ENCODE results near the gene MCF2. TPM values are rescaled to one million over a fixed set of nuclear protein-coding genes. Genes with fewer than 3 reads are reported as not detected.
A peak's percentile ranks its signal among the peaks of the same experiment; 100 is the strongest.

MCF2 gene
- total and polyA plus RNA-seq, 4 experiments from 2014 or later = 0.09 to 0.55 (median 0.47) TPM; not detected in 1

GRCh38 chrX:139559383-139560042, 148.5 kb downstream of the MCF2 start:
- ChIA-PET CTCF (ENCODE audit: partially characterized antibody) (no interaction called here), POLR2A (ENCODE audit: partially characterized antibody) (no interaction called here)

GRCh38 chrX:139554991-139555675, 152.8 kb downstream of the MCF2 start:
- Histone ChIP-seq H3K27me3 (ENCODE audit: insufficient read depth, low read length) (no peaks in the 10 kb centered on the region), H3K27ac (ENCODE audit: low read depth, low read length) (no peak overlapping the region), H3K9me3 (ENCODE audit: control insufficient read depth in 1 of 2, low read length in 2 of 2) (no peaks in the 10 kb centered on the region), H3K4me3 (ENCODE audit: low read length in 2 of 2) (no peak overlapping the region), H3K36me3 (ENCODE audit: insufficient read depth, low read length) (no peaks in the 10 kb centered on the region), H3K4me1 (ENCODE audit: insufficient read depth, low read length) (no peaks in the 10 kb centered on the region)
- H3K27ac Mint-ChIP-seq = no peak overlapping the region
- ChIA-PET POLR2A (ENCODE audit: partially characterized antibody) (no interaction called here), CTCF (ENCODE audit: partially characterized antibody) (interaction anchor here (0.9 kb wide), 1 partner anchor 9 kb away, joined by 4 read pairs; no protein-coding TSS in a partner anchor)
- no peaks in the 10 kb centered on the region for H3K36me3 Mint-ChIP-seq
- no peak overlapping the region for H3K4me3 Mint-ChIP-seq
- DNase-seq = no peak
- intact Hi-C loops (cut with micrococcal nuclease) = no loop called here
- peaks cover 0 to 5% (median 3%) of the 10 kb centered on the region in 4 donors for H3K4me1 Mint-ChIP-seq
- H3K9me3 Mint-ChIP-seq = peaks cover 0 to 1% (median 0%) of the 10 kb centered on the region in 8 donors
- peaks cover 3 to 4% of the 10 kb centered on the region in 2 donors for H3K27me3 Mint-ChIP-seq

More at GRCh38 chrX:139559383-139560042, 148.5 kb downstream of the MCF2 start:
- DNase-seq = no peak
- Mint-ChIP-seq H3K4me3 (no peak overlapping the region), H3K36me3 (no peaks in the 10 kb centered on the region), H3K4me1 (no peaks in the 10 kb centered on the region), H3K27ac (no peak overlapping the region), H3K27me3 (peaks cover 0 to 1% of the 10 kb centered on the region in 2 donors), H3K9me3 (peaks cover 0 to 1% (median 0%) of the 10 kb centered on the region in 8 donors)
- no peaks in the 10 kb centered on the region for H3K4me1 ChIP-seq (ENCODE audit: insufficient read depth, low read length)
- no peak overlapping the region for H3K27ac ChIP-seq (ENCODE audit: low read depth, low read length)
- H3K27me3 ChIP-seq (ENCODE audit: insufficient read depth, low read length) = no peaks in the 10 kb centered on the region
- H3K36me3 ChIP-seq (ENCODE audit: insufficient read depth, low read length) = no peaks in the 10 kb centered on the region
- intact Hi-C loops (cut with micrococcal nuclease) = no loop called here
- no peak overlapping the region for H3K4me3 ChIP-seq (ENCODE audit: low read length in 2 of 2)
- H3K9me3 ChIP-seq (ENCODE audit: control insufficient read depth in 1 of 2, low read length in 2 of 2) = no peaks in the 10 kb centered on the region

- ChIA-PET POLR2A (ENCODE audit: partially characterized antibody) (no interaction called here), CTCF (ENCODE audit: partially characterized antibody) (no interaction called here)
- intact Hi-C loops (cut with micrococcal nuclease) = no loop called here
- Mint-ChIP-seq H3K9me3 (peaks cover 0 to 1% (median 0%) of the 10 kb centered on the region in 8 donors), H3K4me3 (no peak overlapping the region), H3K27ac (no peak overlapping the region), H3K27me3 (peaks cover 3 to 4% of the 10 kb centered on the region in 2 donors), H3K36me3 (no peaks in the 10 kb centered on the region), H3K4me1 (peaks cover 0 to 5% (median 3%) of the 10 kb centered on the region in 4 donors)
- no peaks in the 10 kb centered on the region for H3K4me1 ChIP-seq (ENCODE audit: insufficient read depth, low read length)
- H3K36me3 ChIP-seq (ENCODE audit: insufficient read depth, low read length) = no peaks in the 10 kb centered on the region
- H3K27ac ChIP-seq (ENCODE audit: low read depth, low read length) = no peak overlapping the region
- no peak overlapping the region for H3K4me3 ChIP-seq (ENCODE audit: low read length in 2 of 2)
- no peak for DNase-seq
- no peaks in the 10 kb centered on the region for H3K9me3 ChIP-seq (ENCODE audit: control insufficient read depth in 1 of 2, low read length in 2 of 2)
- H3K27me3 ChIP-seq (ENCODE audit: insufficient read depth, low read length) = no peaks in the 10 kb centered on the region
Measured at GRCh38 chrX:139554376-139554775, 153.6 kb downstream of the MCF2 start.

- POLR2A ChIA-PET (ENCODE audit: partially characterized antibody) = no interaction called here
Measured at GRCh38 chrX:139544591-139544990, 163.4 kb downstream of the MCF2 start.

GRCh38 chrX:139543920-139544319, 164.0 kb downstream of the MCF2 start:
- no peaks in the 10 kb centered on the region for H3K36me3 ChIP-seq (ENCODE audit: insufficient read depth, low read length)
- no peak overlapping the region for H3K4me3 ChIP-seq (ENCODE audit: low read length in 2 of 2)
- H3K4me1 Mint-ChIP-seq = no peaks in the 10 kb centered on the region
- no peaks in the 10 kb centered on the region for H3K27me3 Mint-ChIP-seq
- no peak for DNase-seq
- ChIA-PET CTCF (ENCODE audit: partially characterized antibody) (no interaction called here), POLR2A (ENCODE audit: partially characterized antibody) (no interaction called here)
- no peaks in the 10 kb centered on the region for H3K9me3 Mint-ChIP-seq
- no peak overlapping the region for H3K27ac Mint-ChIP-seq
- intact Hi-C loops (cut with micrococcal nuclease) = no loop called here
- no peaks in the 10 kb centered on the region for H3K36me3 Mint-ChIP-seq
- H3K27ac ChIP-seq (ENCODE audit: low read depth, low read length) = no peak overlapping the region
- H3K27me3 ChIP-seq (ENCODE audit: insufficient read depth, low read length) = no peaks in the 10 kb centered on the region
- no peaks in the 10 kb centered on the region for H3K9me3 ChIP-seq (ENCODE audit: control insufficient read depth in 1 of 2, low read length in 2 of 2)
- H3K4me1 ChIP-seq (ENCODE audit: insufficient read depth, low read length) = no peaks in the 10 kb centered on the region
- H3K4me3 Mint-ChIP-seq = no peak overlapping the region

More at GRCh38 chrX:139544591-139544990, 163.4 kb downstream of the MCF2 start:
- intact Hi-C loops (cut with micrococcal nuclease) = no loop called here
- no peaks in the 10 kb centered on the region for H3K27me3 Mint-ChIP-seq
- no peaks in the 10 kb centered on the region for H3K36me3 Mint-ChIP-seq
- CTCF ChIA-PET (ENCODE audit: partially characterized antibody) = no interaction called here
- no peaks in the 10 kb centered on the region for H3K4me1 ChIP-seq (ENCODE audit: insufficient read depth, low read length)
- no peak overlapping the region for H3K27ac ChIP-seq (ENCODE audit: low read depth, low read length)
- DNase-seq = no peak
- no peaks in the 10 kb centered on the region for H3K36me3 ChIP-seq (ENCODE audit: insufficient read depth, low read length)
- H3K27ac Mint-ChIP-seq = no peak overlapping the region
- H3K9me3 Mint-ChIP-seq = no peaks in the 10 kb centered on the region
- H3K4me3 ChIP-seq (ENCODE audit: low read length in 2 of 2) = no peak overlapping the region
- no peaks in the 10 kb centered on the region for H3K4me1 Mint-ChIP-seq
- no peak overlapping the region for H3K4me3 Mint-ChIP-seq
- no peaks in the 10 kb centered on the region for H3K9me3 ChIP-seq (ENCODE audit: control insufficient read depth in 1 of 2, low read length in 2 of 2)
- H3K27me3 ChIP-seq (ENCODE audit: insufficient read depth, low read length) = no peaks in the 10 kb centered on the region

- H3K4me3 Mint-ChIP-seq = no peak overlapping the region
- POLR2A ChIA-PET (ENCODE audit: partially characterized antibody) = no interaction called here
Measured at GRCh38 chrX:139542652-139543051, 165.3 kb downstream of the MCF2 start.

GRCh38 chrX:139538907-139539790, 168.8 kb downstream of the MCF2 start:
- H3K9me3 Mint-ChIP-seq = no peaks in the 10 kb centered on the region

More at GRCh38 chrX:139542652-139543051, 165.3 kb downstream of the MCF2 start:
- no peaks in the 10 kb centered on the region for H3K27me3 ChIP-seq (ENCODE audit: insufficient read depth, low read length)
- CTCF ChIA-PET (ENCODE audit: partially characterized antibody) = no interaction called here
- DNase-seq = no peak
- no peak overlapping the region for H3K27ac ChIP-seq (ENCODE audit: low read depth, low read length)
- no peaks in the 10 kb centered on the region for H3K9me3 ChIP-seq (ENCODE audit: control insufficient read depth in 1 of 2, low read length in 2 of 2)
- no peaks in the 10 kb centered on the region for H3K9me3 Mint-ChIP-seq
- no peak overlapping the region for H3K27ac Mint-ChIP-seq
- no peak overlapping the region for H3K4me3 ChIP-seq (ENCODE audit: low read length in 2 of 2)
- intact Hi-C loops (cut with micrococcal nuclease) = no loop called here
- no peaks in the 10 kb centered on the region for H3K36me3 ChIP-seq (ENCODE audit: insufficient read depth, low read length)
- no peaks in the 10 kb centered on the region for H3K27me3 Mint-ChIP-seq
- H3K36me3 Mint-ChIP-seq = no peaks in the 10 kb centered on the region
- no peaks in the 10 kb centered on the region for H3K4me1 Mint-ChIP-seq
- no peaks in the 10 kb centered on the region for H3K4me1 ChIP-seq (ENCODE audit: insufficient read depth, low read length)

More at GRCh38 chrX:139538907-139539790, 168.8 kb downstream of the MCF2 start:
- H3K27me3 Mint-ChIP-seq = no peaks in the 10 kb centered on the region
- H3K27ac Mint-ChIP-seq = peak overlapping the region in 1 of 7 donors; percentile 61
- H3K36me3 Mint-ChIP-seq = no peaks in the 10 kb centered on the region
- intact Hi-C loops (cut with micrococcal nuclease) = no loop called here
- no peaks in the 10 kb centered on the region for H3K9me3 ChIP-seq (ENCODE audit: control insufficient read depth in 1 of 2, low read length in 2 of 2)
- no peaks in the 10 kb centered on the region for H3K4me1 ChIP-seq (ENCODE audit: insufficient read depth, low read length)
- no peaks in the 10 kb centered on the region for H3K36me3 ChIP-seq (ENCODE audit: insufficient read depth, low read length)
- DNase-seq = no peak
- no peaks in the 10 kb centered on the region for H3K4me1 Mint-ChIP-seq
- no peak overlapping the region for H3K4me3 ChIP-seq (ENCODE audit: low read length in 2 of 2)
- H3K27me3 ChIP-seq (ENCODE audit: insufficient read depth, low read length) = no peaks in the 10 kb centered on the region
- H3K4me3 Mint-ChIP-seq = no peak overlapping the region
- ChIA-PET CTCF (ENCODE audit: partially characterized antibody) (no interaction called here), POLR2A (ENCODE audit: partially characterized antibody) (no interaction called here)
- H3K27ac ChIP-seq (ENCODE audit: low read depth, low read length) = no peak overlapping the region

Measured in CD4-positive, alpha-beta memory T cell (primary cell).